AG09309 (cell line): ENCODE data around the gene UMAD1.
"Not testable (repeated sequence)": the region's sequence is repeated elsewhere in the genome, so short reads cannot be mapped to it uniquely, and the experiment has no call there.

Experiments
- DNase-seq: peaks from one replicate; pipeline ENCODE4 v3.0.0-alpha.2; 2010; ENCODE audit warnings: low read depth
- H3K4me3 ChIP-seq: 2 replicates; pipeline ENCODE4 v1.5.1; 2011; ENCODE audit warnings: mild to moderate bottlenecking, low read depth, low read length, moderate library complexity; ENCODE audit not compliant: control insufficient read depth
- TF ChIP-seq, protein P1 (sequence below): IDR thresholded peaks from 2 replicates; pipeline ENCODE4 v1.5.1; 2011; ENCODE audit warnings: mild to moderate bottlenecking, low read depth, low read length, inconsistent platforms; ENCODE audit not compliant: insufficient read depth, control insufficient read depth; ENCODE audit errors: missing control alignments

Gene UMAD1

DNA sequence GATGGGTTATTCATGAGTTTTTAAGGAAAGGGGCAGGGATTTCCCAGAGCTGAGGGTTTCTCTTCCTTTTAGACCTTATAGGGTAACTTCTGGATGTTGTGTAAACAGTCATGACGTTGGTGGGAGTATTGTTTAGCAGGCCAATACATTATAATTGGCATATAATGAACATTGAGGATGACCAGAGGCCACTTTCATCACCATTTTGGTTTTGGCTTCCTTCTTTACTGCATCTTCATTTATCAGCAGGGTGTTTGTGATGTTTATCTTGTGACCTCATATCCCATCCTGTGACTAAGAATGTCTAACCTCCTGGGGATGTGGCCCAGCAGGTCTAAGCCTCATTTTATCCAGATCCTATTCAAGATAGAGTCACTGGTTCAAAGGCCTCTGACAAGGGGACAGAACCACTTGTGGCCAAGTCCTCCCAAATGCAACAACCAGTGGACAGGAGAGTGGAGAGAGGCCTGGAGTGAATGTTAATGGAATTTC lies 155.1 kb downstream of the UMAD1 start:
- DNase-seq, result no peak
- TF ChIP-seq, protein P1, sequence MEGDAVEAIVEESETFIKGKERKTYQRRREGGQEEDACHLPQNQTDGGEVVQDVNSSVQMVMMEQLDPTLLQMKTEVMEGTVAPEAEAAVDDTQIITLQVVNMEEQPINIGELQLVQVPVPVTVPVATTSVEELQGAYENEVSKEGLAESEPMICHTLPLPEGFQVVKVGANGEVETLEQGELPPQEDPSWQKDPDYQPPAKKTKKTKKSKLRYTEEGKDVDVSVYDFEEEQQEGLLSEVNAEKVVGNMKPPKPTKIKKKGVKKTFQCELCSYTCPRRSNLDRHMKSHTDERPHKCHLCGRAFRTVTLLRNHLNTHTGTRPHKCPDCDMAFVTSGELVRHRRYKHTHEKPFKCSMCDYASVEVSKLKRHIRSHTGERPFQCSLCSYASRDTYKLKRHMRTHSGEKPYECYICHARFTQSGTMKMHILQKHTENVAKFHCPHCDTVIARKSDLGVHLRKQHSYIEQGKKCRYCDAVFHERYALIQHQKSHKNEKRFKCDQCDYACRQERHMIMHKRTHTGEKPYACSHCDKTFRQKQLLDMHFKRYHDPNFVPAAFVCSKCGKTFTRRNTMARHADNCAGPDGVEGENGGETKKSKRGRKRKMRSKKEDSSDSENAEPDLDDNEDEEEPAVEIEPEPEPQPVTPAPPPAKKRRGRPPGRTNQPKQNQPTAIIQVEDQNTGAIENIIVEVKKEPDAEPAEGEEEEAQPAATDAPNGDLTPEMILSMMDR, result no peak
- H3K4me3 ChIP-seq, result no peak overlapping the region

DNA sequence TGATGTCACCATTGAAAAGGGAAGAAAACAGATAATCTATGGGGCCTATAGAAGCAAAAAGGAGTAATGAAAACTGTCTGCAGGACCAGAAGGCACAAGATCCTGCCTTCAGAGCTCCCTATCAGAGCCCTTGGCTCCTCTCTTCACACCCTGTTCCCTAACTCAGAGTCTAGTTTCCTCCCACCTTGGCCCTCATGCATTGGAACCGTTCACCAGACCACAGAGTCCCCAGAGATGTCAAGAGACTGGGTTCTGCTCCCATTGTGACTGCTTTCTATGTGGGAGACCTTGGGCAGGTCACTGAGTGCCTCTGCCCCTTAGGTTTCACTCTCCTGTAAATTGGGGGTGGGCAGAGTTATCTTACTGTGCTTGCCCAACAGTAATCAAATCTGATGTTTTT lies 158.0 kb downstream of the UMAD1 start:
- DNase-seq, result no peak
- TF ChIP-seq, protein P1, result no peak
- no peak overlapping the region for H3K4me3 ChIP-seq

DNA sequence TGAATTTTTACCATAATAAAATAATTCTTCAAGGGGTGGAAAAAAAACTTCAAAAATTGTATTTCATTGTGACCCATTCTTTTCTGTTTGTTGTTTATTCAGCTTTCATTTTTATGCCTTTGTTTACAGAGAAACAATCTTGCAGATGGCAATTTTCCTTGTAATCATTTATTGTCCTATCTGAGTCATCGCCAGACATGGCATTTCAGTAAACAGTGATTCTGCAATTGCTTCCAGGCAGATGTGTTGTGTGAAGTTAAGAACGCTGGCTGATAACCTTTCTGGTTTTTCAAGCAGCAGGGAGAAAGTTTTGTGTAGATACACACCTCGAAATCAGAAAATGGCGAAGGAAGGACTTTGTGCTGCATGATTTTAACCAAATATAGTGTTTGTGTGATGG lies 158.6 kb downstream of the UMAD1 start:
- no peak for DNase-seq
- H3K4me3 ChIP-seq, result no peak overlapping the region
- TF ChIP-seq, protein P1, result no peak

DNA sequence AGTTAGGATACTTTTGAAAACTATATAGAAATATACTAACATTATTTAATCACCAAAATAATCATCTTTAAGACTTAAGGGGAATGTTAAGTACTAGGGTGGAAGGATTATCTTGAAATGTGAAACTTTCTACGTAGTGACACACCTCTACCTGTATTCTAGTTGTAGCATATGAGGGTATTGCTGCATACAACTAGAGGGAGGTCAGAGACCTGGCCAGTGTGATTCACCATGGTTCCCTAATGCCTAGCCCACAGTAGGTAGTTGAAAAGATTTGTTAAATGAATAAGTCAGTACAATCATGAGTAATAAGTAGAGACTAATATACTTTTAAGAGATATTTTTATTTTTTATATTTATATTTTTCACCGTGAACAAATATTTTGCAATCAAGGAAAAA lies 162.0 kb downstream of the UMAD1 start:
- TF ChIP-seq, protein P1, result no peak
- H3K4me3 ChIP-seq, result no peak overlapping the region
- no peak for DNase-seq

DNA sequence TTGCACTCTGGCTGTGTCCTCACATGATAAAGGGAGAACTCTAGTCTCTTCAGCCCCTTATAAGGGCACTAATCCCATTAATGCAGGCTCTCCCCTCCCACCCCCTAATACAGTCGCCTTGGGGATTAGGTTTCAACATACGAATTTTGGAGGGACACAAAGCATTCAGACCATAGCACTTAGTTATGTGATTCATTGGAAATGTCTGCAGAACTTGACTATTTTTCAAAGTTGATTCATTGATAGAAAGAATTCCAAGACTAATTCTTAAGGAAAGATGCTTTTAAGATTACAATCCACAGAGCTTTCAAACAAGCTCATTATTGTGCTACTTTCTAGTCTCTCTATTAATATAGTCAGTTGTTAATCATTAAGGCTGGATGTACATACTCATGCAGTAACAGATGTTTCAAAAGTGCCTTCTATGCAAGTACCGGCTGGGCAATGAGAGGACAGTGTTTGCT lies 163.2 kb downstream of the UMAD1 start:
- no peak for DNase-seq
- TF ChIP-seq, protein P1, result no peak
- H3K4me3 ChIP-seq, result no peak overlapping the region

DNA sequence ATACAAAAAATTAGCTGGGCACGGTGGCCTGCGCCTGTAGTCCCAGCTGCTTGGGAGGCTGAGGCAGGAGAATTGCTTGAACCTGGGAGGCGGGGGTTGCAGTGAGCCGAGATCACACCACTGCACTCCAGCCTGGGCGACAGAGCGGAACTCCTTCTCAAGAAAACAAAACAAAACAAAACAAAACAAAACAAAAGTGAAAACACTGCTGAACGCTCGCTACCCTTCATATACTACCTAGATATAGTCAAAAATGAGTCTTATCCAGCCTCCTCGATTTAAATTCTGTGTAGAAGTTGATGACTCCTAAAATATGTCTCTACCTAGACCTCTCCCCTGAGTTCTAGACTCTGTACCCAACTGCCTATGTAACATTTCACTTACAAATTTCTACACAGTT lies 164.3 kb downstream of the UMAD1 start:
- not testable (repeated sequence) for DNase-seq, H3K4me3 ChIP-seq

DNA sequence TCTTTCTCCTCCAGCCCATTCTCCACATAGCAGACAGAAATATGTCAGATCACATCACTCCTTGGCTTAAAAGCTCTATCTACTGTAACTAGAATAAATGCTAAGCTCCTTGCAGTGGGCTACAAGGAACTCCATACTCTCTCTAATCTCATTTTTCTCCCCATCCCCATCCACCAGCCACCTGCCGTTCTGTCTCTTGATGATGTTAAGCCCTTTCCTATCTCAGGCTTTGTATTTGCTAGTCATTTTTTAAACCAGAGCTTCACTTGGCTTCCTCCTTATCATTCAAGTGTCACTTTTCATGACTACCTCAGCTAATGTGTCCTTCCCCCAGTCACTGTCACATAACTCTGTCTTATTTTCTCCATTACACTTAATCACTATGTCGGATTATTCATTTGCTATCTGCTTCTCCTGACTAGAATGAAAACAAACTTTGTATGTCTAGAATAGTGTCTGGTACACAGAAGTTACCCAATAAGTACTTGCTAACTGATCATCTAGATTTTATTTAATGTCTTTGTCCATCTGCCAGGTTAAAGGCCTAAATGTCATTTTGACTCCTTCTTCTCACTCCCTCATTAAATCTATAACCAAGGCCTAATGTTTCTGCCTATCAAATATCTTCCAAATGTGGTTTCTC lies 165.1 kb downstream of the UMAD1 start:
- H3K4me3 ChIP-seq, result no peak overlapping the region
- no peak for DNase-seq
- TF ChIP-seq, protein P1, result no peak
